K562 (cell line): ENCODE measurements around the gene PRMT3. TPM values are rescaled to one million over a fixed set of nuclear protein-coding genes. Genes with fewer than 3 reads are reported as not detected.

Experiments
- ARHGAP35 ChIP-seq: fragments of 450-650 bp; IDR thresholded peaks from 2 replicates; pipeline ENCODE4 v1.6.1; 2018; ENCODE audit not compliant: partially characterized antibody
- C11orf30 ChIP-seq: fragments of 450-650 bp; IDR thresholded peaks from 2 replicates; pipeline ENCODE4 v1.6.1; 2016; ENCODE audit warnings: low read depth, mild to moderate bottlenecking
- CBX3 ChIP-seq, 2 experiments: IDR thresholded peaks; 1 replicate in 1 of 2; 2 replicates in 1 of 2; pipeline ENCODE4 v1.6.1; 2012; ENCODE audit warnings: inconsistent platforms in 2 of 2, low read length in 2 of 2, borderline replicate concordance in 1 of 2, control low read depth in 1 of 2
- CBX5 ChIP-seq: IDR thresholded peaks from 2 replicates; pipeline ENCODE4 v1.6.1; 2014; ENCODE audit warnings: low read depth, borderline replicate concordance
- FOS ChIP-seq: IDR thresholded peaks from 3 replicates; pipeline ENCODE4 v1.6.1; 2011; ENCODE audit not compliant: insufficient read length; ENCODE audit errors: extremely low read depth
- FOXM1 ChIP-seq, 2 experiments: fragments of 450-650 bp in 1 of 2; sonication (generic) in 1 of 2; formaldehyde crosslinking in 1 of 2; IDR thresholded peaks; 2 replicates each; pipeline versions ENCODE4 v1.6.1 to v1.9.0; 2017 to 2022; ENCODE audit warnings: low read depth in 2 of 2, mild to moderate bottlenecking in 2 of 2, missing genetic modification reagents in 1 of 2, moderate library complexity in 1 of 2
- KLF1 ChIP-seq: fragments of 450-650 bp; IDR thresholded peaks from 2 replicates; pipeline ENCODE4 v1.6.1; 2016; ENCODE audit warnings: missing genetic modification characterization, missing compliant biosample characterization
- POLR3G ChIP-seq: IDR thresholded peaks from 2 replicates; pipeline ENCODE4 v1.6.1; 2011; ENCODE audit not compliant: insufficient read length, insufficient replicate concordance; ENCODE audit errors: extremely low read depth
- RNF2 ChIP-seq: sonication (generic); IDR thresholded peaks from 2 replicates; pipeline ENCODE4 v1.6.1; 2016
- SAFB2 ChIP-seq: fragments of 200-400 bp; formaldehyde crosslinking; IDR thresholded peaks from 2 replicates; pipeline ENCODE4 v1.6.1; 2018; ENCODE audit warnings: borderline replicate concordance, low read length, low read depth, moderate library complexity; ENCODE audit not compliant: severe bottlenecking
- STAT5A ChIP-seq: IDR thresholded peaks from 2 replicates; pipeline ENCODE4 v1.6.1; 2012; ENCODE audit warnings: low read length, inconsistent platforms, borderline replicate concordance
- TAL1 ChIP-seq: fragments of 450-650 bp; IDR thresholded peaks from 2 replicates; pipeline ENCODE4 v1.6.1; 2016; ENCODE audit warnings: mild to moderate bottlenecking
- ZC3H11A ChIP-seq: IDR thresholded peaks from 2 replicates; pipeline ENCODE4 v1.6.1; 2012; ENCODE audit warnings: low read depth, low read length, improper control_type of control experiment
- ZNF445 ChIP-seq: fragments of 250-450 bp; sonication (Bioruptor Pico); IDR thresholded peaks from 2 replicates; pipeline ENCODE4 v1.4.0; 2020; ENCODE audit warnings: low read depth, mild to moderate bottlenecking, moderate library complexity
- ZNF696 ChIP-seq: fragments of 250-450 bp; sonication (Bioruptor Pico); conservative IDR thresholded peaks from 2 replicates; pipeline ENCODE4 v1.4.0; 2020; ENCODE audit warnings: mild to moderate bottlenecking, moderate library complexity
- polyA plus RNA-seq, 8 experiments: library from polyadenylated mRNA; depleted of rRNA in 4 of 8; stranded (reverse) in 5 of 8; unstranded in 3 of 8; fragments of >200 nt; fragmentation: Nextera tagmentation in 2 of 8; fragmentation: Illumina TruSeq in 1 of 8; extraction: Ambion mirVana in 2 of 8; extraction: Trizol in 1 of 8; gene quantifications; 2 replicates each; pipeline versions ENCODE4 v1.2.1 to v1.2.3, GENCODE V29; 2011 to 2014; ENCODE audit warnings: inconsistent platforms in 1 of 8, missing spikeins in 1 of 8
- total RNA-seq, 7 experiments: library from RNA; depleted of rRNA in 6 of 7; stranded (reverse); fragments of >200 nt in 6 of 7; fragmentation: Illumina TruSeq in 2 of 7; extraction: Trizol in 2 of 7; gene quantifications; 2 replicates each; pipeline versions ENCODE4 v1.2.1 to v1.2.3, GENCODE V29; 2011 to 2021; ENCODE audit warnings: low replicate concordance in 1 of 7
- TF ChIP-seq, protein P1 (sequence below): fragments of 450-650 bp; formaldehyde crosslinking; conservative IDR thresholded peaks from 2 replicates; pipeline ENCODE4 v1.4.0; 2022; ENCODE audit warnings: mild to moderate bottlenecking, missing genetic modification characterization
- TF ChIP-seq, protein P2 (sequence below): sonication (generic); formaldehyde crosslinking; IDR thresholded peaks from 2 replicates; pipeline ENCODE4 v1.8.0; 2022; ENCODE audit warnings: mild to moderate bottlenecking, low read depth, missing genetic modification reagents
- TF ChIP-seq, protein P3 (sequence below): fragments of 450-650 bp; formaldehyde crosslinking; IDR thresholded peaks from 2 replicates; pipeline ENCODE4 v1.4.0; 2020; ENCODE audit warnings: mild to moderate bottlenecking, moderate library complexity
- TF ChIP-seq, protein P4 (sequence below): conservative IDR thresholded peaks from 2 replicates; pipeline ENCODE4 v1.6.1; 2011; ENCODE audit warnings: low read depth, mild to moderate bottlenecking, low read length; ENCODE audit not compliant: control insufficient read depth
- TF ChIP-seq, protein P5 (sequence below): IDR thresholded peaks from 2 replicates; pipeline ENCODE4 v1.6.1; 2016; ENCODE audit warnings: missing genetic modification characterization, missing compliant biosample characterization

PRMT3 gene
- total and polyA plus RNA-seq, 9 of the 15 experiments (the other 6 are each of a cell fraction or from before 2014, with no cell fraction given): 24.0 to 62.1 (median 44.7) TPM

DNA sequence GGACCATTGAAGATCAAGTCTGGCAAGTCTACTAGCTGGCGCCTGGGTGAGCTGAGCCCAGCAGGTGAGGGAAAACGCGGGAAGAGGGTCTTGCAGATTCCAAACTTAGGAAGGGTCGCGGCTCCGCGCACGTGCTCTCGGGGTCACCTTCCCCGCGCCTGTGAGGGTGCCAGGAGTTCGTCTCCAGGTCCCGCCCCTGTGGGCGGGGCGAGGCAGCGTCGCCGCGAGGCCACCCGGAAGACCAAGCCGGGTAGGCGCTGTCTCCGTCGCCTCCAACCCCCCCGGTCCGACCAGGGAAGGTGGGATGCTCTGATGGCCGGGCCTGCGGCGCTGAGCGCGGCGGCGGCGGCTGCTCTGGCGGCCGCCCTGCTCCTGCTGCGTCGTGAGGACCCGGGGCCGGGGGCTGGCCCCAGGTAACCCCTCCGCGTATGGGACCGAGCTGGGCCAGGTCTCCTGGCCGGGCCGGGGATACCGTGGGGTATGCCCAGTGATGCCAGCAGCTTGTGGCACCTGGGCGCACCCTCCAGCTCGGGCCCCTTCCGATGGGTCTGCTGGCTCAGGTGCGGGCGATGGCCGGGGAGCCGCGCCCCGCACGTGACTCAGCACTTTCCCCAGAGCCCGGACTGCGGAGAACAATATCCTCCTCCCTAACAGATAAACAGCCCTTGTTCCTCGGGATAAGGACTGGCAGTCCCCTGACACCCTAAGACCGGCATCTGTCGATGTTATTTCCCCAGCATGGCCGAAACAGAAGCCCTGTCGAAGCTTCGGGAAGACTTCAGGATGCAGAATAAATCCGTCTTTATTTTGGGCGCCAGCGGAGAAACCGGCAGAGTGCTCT is 23.8 kb upstream of the PRMT3 start, which contains the start of gene HTATIP2 (continued):
- no peak for TF ChIP-seq FOXM1 (IDR thresholded peaks at IDR 0.05; ENCODE audit: low read depth)
- no peak for TF ChIP-seq FOXM1 (CRISPR knock-in tag; IDR thresholded peaks at IDR 0.05; ENCODE audit: low read depth)
- TF ChIP-seq CBX5: 0 out of 2 replicates have a peak, but pooled peaks have one; percentile 36
- peak; percentile 97 for TF ChIP-seq C11orf30
- TF ChIP-seq ZNF445: no peak
- TF ChIP-seq FOS: no peak
- TF ChIP-seq ARHGAP35: no peak
- TF ChIP-seq CBX3 (IDR thresholded peaks at IDR 0.05; ENCODE audit: borderline replicate concordance in 1 of 2, low read length in 2 of 2): no peak
- TF ChIP-seq, protein P1, sequence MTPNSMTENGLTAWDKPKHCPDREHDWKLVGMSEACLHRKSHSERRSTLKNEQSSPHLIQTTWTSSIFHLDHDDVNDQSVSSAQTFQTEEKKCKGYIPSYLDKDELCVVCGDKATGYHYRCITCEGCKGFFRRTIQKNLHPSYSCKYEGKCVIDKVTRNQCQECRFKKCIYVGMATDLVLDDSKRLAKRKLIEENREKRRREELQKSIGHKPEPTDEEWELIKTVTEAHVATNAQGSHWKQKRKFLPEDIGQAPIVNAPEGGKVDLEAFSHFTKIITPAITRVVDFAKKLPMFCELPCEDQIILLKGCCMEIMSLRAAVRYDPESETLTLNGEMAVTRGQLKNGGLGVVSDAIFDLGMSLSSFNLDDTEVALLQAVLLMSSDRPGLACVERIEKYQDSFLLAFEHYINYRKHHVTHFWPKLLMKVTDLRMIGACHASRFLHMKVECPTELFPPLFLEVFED (CRISPR knock-in tag): no peak
- peak; percentile 55 for TF ChIP-seq RNF2
- TF ChIP-seq, protein P2, sequence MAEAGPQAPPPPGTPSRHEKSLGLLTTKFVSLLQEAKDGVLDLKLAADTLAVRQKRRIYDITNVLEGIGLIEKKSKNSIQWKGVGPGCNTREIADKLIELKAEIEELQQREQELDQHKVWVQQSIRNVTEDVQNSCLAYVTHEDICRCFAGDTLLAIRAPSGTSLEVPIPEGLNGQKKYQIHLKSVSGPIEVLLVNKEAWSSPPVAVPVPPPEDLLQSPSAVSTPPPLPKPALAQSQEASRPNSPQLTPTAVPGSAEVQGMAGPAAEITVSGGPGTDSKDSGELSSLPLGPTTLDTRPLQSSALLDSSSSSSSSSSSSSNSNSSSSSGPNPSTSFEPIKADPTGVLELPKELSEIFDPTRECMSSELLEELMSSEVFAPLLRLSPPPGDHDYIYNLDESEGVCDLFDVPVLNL: no peak
- no peak for TF ChIP-seq SAFB2
- peak; percentile 25; the same call in 1 of the 2 replicates for TF ChIP-seq TAL1
- TF ChIP-seq POLR3G: no peak
- TF ChIP-seq, protein P3, sequence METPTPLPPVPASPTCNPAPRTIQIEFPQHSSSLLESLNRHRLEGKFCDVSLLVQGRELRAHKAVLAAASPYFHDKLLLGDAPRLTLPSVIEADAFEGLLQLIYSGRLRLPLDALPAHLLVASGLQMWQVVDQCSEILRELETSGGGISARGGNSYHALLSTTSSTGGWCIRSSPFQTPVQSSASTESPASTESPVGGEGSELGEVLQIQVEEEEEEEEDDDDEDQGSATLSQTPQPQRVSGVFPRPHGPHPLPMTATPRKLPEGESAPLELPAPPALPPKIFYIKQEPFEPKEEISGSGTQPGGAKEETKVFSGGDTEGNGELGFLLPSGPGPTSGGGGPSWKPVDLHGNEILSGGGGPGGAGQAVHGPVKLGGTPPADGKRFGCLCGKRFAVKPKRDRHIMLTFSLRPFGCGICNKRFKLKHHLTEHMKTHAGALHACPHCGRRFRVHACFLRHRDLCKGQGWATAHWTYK (CRISPR knock-in tag): peak; percentile 81; the same call in 1 of the 2 replicates
- TF ChIP-seq, protein P4, sequence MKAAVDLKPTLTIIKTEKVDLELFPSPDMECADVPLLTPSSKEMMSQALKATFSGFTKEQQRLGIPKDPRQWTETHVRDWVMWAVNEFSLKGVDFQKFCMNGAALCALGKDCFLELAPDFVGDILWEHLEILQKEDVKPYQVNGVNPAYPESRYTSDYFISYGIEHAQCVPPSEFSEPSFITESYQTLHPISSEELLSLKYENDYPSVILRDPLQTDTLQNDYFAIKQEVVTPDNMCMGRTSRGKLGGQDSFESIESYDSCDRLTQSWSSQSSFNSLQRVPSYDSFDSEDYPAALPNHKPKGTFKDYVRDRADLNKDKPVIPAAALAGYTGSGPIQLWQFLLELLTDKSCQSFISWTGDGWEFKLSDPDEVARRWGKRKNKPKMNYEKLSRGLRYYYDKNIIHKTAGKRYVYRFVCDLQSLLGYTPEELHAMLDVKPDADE: 0 out of 2 replicates have a peak, but pooled peaks have one; percentile 39
- no peak for TF ChIP-seq ZNF696 (CRISPR knock-in tag)
- TF ChIP-seq, protein P5, sequence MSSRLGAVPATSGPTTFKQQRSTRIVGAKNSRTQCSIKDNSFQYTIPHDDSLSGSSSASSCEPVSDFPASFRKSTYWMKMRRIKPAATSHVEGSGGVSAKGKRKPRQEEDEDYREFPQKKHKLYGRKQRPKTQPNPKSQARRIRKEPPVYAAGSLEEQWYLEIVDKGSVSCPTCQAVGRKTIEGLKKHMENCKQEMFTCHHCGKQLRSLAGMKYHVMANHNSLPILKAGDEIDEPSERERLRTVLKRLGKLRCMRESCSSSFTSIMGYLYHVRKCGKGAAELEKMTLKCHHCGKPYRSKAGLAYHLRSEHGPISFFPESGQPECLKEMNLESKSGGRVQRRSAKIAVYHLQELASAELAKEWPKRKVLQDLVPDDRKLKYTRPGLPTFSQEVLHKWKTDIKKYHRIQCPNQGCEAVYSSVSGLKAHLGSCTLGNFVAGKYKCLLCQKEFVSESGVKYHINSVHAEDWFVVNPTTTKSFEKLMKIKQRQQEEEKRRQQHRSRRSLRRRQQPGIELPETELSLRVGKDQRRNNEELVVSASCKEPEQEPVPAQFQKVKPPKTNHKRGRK (tag): no peak
- TF ChIP-seq ZC3H11A: no peak
- peak; percentile 91 for TF ChIP-seq KLF1
- TF ChIP-seq STAT5A: no peak
